Adrenal gland (tissue), 12 donors: ENCODE data around the gene ISG20L2. TPM values are rescaled to one million over a fixed set of nuclear protein-coding genes. Genes with fewer than 3 reads are reported as not detected.

Experiments
- DNase-seq, 7 donors: peaks; one replicate each; pipeline ENCODE4 v3.0.0-alpha.2; 2019 to 2020
- H3K27ac ChIP-seq, 5 donors: fragments of 200-600 bp; sonication (generic) in 4 of 5; 1 replicate in 3 of 5; 2 replicates in 2 of 5; pipeline versions ENCODE4 v1.5.1 to v1.8.0; 2016 to 2020; ENCODE audit warnings: mild to moderate bottlenecking in 1 of 5
- H3K27me3 ChIP-seq: fragments of 200-600 bp; 2 replicates; pipeline ENCODE4 v1.8.0; 2021
- H3K36me3 ChIP-seq, 2 donors: fragments of 200-600 bp; replicated peaks in 1 of 2; 1 replicate in 1 of 2; 2 replicates in 1 of 2; pipeline versions ENCODE4 v1.5.1 to v1.8.0; 2018 to 2022
- H3K4me1 ChIP-seq, 2 donors: fragments of 200-600 bp; replicated peaks in 1 of 2; 1 replicate in 1 of 2; 2 replicates in 1 of 2; pipeline versions ENCODE4 v1.5.1 to v1.8.0; 2018 to 2021
- H3K4me3 ChIP-seq, 4 donors: fragments of 200-600 bp; sonication (generic) in 3 of 4; one replicate each; pipeline ENCODE4 v1.5.1; 2016 to 2018
- H3K9me3 ChIP-seq, 3 donors: fragments of 200-600 bp; sonication (generic) in 1 of 3; replicated peaks in 1 of 3; 1 replicate in 2 of 3; 2 replicates in 1 of 3; pipeline versions ENCODE4 v1.5.1 to v1.8.0; 2016 to 2021
- POLR2A ChIP-seq, 2 donors: fragments of 450-650 bp; IDR thresholded peaks; one replicate each; pipeline ENCODE4 v1.6.1; 2017; ENCODE audit warnings: antibody characterized with exemption in 2 of 2, mild to moderate bottlenecking in 2 of 2, moderate library complexity in 1 of 2
- WGBS, 4 donors: extraction: QIAGEN DNeasy Blood & Tissue Kit in 2 of 4; methylation state at CpG; one replicate each; pipeline versions ENCODE4 v1.1.5 to v1.1.7; 2013 to 2017; 5-methylcytosine and 5-hydroxymethylcytosine counted together
- intact Hi-C, 2 donors: fragments of 100-400 bp; cut with DNase I; formaldehyde crosslinking; loops; one replicate each; pipeline versions ENCODE4 v1.14.1 to v1.15.0; 2022 to 2023
- polyA plus RNA-seq, 3 donors: library from polyadenylated mRNA; stranded (reverse); fragments of 200-250 nt in 2 of 3; fragments of 350-450 nt in 1 of 3; fragmentation: Illumina TruSeq in 1 of 3; extraction: RNeasy Lipid Tissue Mini Kit (QIAGEN cat#74804) in 1 of 3; gene quantifications; one replicate each; pipeline ENCODE4 v1.2.3, GENCODE V29; 2013 to 2014
- total RNA-seq, 9 donors: library from RNA; depleted of rRNA in 4 of 9; stranded (reverse); fragments of >200 nt in 4 of 9; fragments of 120-200 nt in 1 of 9; fragmentation: NEBNext Ultra II Directional in 1 of 9; extraction: Animal tissue kit (Norgen Biotek cat#: 25700) in 1 of 9; gene quantifications; one replicate each; pipeline versions ENCODE4 v1.1.0 to v1.2.4, GENCODE V29; 2013 to 2023
- TF ChIP-seq, protein P1 (sequence below), 6 experiments: fragments of 450-650 bp in 4 of 6; fragments of 200-600 bp in 2 of 6; sonication (generic) in 1 of 6; IDR thresholded peaks; 1 replicate in 5 of 6; 2 replicates in 1 of 6; pipeline versions ENCODE4 v1.5.1 to v1.8.0; 2016 to 2021; ENCODE audit warnings: antibody characterized with exemption in 6 of 6, mild to moderate bottlenecking in 2 of 6, moderate library complexity in 1 of 6
- donor health status: healthy with polysubstance abuse.
- donor health status: Bipolar disorder and iron deficiency.
- donor health status: DM: yes; HTN: yes; CAD: no.
- donor health status: DM: no; HTN: no; CAD: no.
- donor health status: DM: no; HTN: no; CAD: no.
- donor health status: DM: yes; HTN: yes; CAD: no.

ISG20L2 gene
- total and polyA plus RNA-seq, 12 donors: 5.5 to 40.0 (median 18.3) TPM

- Histone ChIP-seq H3K27ac (peak overlapping the region in 1 of 5 donors; percentile 52), H3K9me3 (no peaks in the 10 kb centered on the region), H3K4me1 (peaks cover 32 to 41% of the 10 kb centered on the region in 2 donors), H3K27me3 (no peaks in the 10 kb centered on the region), H3K4me3 (no peak overlapping the region), H3K36me3 (no peaks in the 10 kb centered on the region)
- intact Hi-C loops: no loop called here
- no peak for DNase-seq
- TF ChIP-seq POLR2A (IDR thresholded peaks at IDR 0.05): no peak
- TF ChIP-seq, protein P1, sequence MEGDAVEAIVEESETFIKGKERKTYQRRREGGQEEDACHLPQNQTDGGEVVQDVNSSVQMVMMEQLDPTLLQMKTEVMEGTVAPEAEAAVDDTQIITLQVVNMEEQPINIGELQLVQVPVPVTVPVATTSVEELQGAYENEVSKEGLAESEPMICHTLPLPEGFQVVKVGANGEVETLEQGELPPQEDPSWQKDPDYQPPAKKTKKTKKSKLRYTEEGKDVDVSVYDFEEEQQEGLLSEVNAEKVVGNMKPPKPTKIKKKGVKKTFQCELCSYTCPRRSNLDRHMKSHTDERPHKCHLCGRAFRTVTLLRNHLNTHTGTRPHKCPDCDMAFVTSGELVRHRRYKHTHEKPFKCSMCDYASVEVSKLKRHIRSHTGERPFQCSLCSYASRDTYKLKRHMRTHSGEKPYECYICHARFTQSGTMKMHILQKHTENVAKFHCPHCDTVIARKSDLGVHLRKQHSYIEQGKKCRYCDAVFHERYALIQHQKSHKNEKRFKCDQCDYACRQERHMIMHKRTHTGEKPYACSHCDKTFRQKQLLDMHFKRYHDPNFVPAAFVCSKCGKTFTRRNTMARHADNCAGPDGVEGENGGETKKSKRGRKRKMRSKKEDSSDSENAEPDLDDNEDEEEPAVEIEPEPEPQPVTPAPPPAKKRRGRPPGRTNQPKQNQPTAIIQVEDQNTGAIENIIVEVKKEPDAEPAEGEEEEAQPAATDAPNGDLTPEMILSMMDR (IDR thresholded peaks at IDR 0.05): no peak
- 70 to 87% (median 76%) methylated on average over 4 of the region's 4 CpGs for WGBS, 4 donors
These were observed 20.3 kb downstream of the ISG20L2 start for GRCh38 chr1:156708218-156708661.

- no peak for DNase-seq
These were observed 20.9 kb downstream of the ISG20L2 start for GRCh38 chr1:156707417-156708217.

GRCh38 chr1:156706657-156707416 lies 21.7 kb downstream of the ISG20L2 start:
- Histone ChIP-seq H3K27ac (peak overlapping the region; percentile 30 to 66 (median 52)), H3K9me3 (no peaks in the 10 kb centered on the region), H3K4me3 (peak overlapping the region in 3 of 4 donors; percentile 7 to 59 (median 31)), H3K4me1 (peaks cover 23 to 31% of the 10 kb centered on the region in 2 donors), H3K36me3 (no peaks in the 10 kb centered on the region), H3K27me3 (no peaks in the 10 kb centered on the region)
- TF ChIP-seq, protein P1 (IDR thresholded peaks at IDR 0.05): no peak
- TF ChIP-seq POLR2A (IDR thresholded peaks at IDR 0.05): peak in 1 of 2 donors; percentile 22
- 10 to 33% (median 11%) methylated on average over 12 to 29 of the region's 29 CpGs for WGBS, 4 donors
- intact Hi-C loops: no loop called here
- DNase-seq: peak; percentile 65 to 83 (median 80)

More at GRCh38 chr1:156707417-156708217, 20.9 kb downstream of the ISG20L2 start:
- H3K4me1 ChIP-seq: peaks cover 27 to 36% of the 10 kb centered on the region in 2 donors
- 61 to 76% (median 69%) methylated on average over 7 to 8 of the region's 8 CpGs for WGBS, 4 donors
- TF ChIP-seq, protein P1 (IDR thresholded peaks at IDR 0.05): no peak
- TF ChIP-seq POLR2A (IDR thresholded peaks at IDR 0.05): no peak
- H3K27ac ChIP-seq: peak overlapping the region in 1 of 5 donors; percentile 52
- H3K9me3 ChIP-seq: no peaks in the 10 kb centered on the region
- no peaks in the 10 kb centered on the region for H3K27me3 ChIP-seq
- intact Hi-C loops: no loop called here
- H3K36me3 ChIP-seq: no peaks in the 10 kb centered on the region
- no peak overlapping the region for H3K4me3 ChIP-seq
